ENCODE data around the gene HSD17B4. TPM values are rescaled to one million over a fixed set of nuclear protein-coding genes. Genes with fewer than 3 reads are reported as not detected.
"Not testable (repeated sequence)": the region's sequence is repeated elsewhere in the genome, so short reads cannot be mapped to it uniquely, and the experiment has no call there.

The HSD17B4 gene
- total RNA-seq, 1 donor from 2014 or later, result 364 TPM

GRCh38 chr5:119449882-119450281 lies 2.4 kb upstream of the HSD17B4 start:
- H3K9me3 ChIP-seq, result no peaks in the 10 kb centered on the region
- H3K27ac ChIP-seq, result no peak overlapping the region
- H3K4me3 ChIP-seq, result no peak overlapping the region
- no peak for TF ChIP-seq CTCF (IDR thresholded peaks at IDR 0.05)
- intact Hi-C loops (cut with DNase I), result no loop called here
- no peaks in the 10 kb centered on the region for H3K36me3 ChIP-seq
- peaks cover 18% of the 10 kb centered on the region for H3K4me1 ChIP-seq
- H3K27me3 ChIP-seq (ENCODE audit: low read depth), result no peaks in the 10 kb centered on the region
- no peak for ATAC-seq
- DNase-seq, result no peak

- H3K27me3 ChIP-seq (ENCODE audit: low read depth); H3K27ac ChIP-seq; H3K36me3 ChIP-seq; H3K9me3 ChIP-seq; H3K4me3 ChIP-seq; intact Hi-C loops (cut with DNase I); ATAC-seq; DNase-seq: not testable (repeated sequence)
- H3K4me1 ChIP-seq, result peaks cover 18% of the 10 kb centered on the region
Observed at GRCh38 chr5:119450627-119451026, 1.7 kb upstream of the HSD17B4 start.

- no peaks in the 10 kb centered on the region for H3K9me3 ChIP-seq
- peak overlapping the region; percentile 73 for H3K4me3 ChIP-seq
- H3K4me1 ChIP-seq, result peaks cover 18% of the 10 kb centered on the region
- DNase-seq (no peak), ATAC-seq (no peak)
- intact Hi-C loops (cut with DNase I), result no loop called here
- no peaks in the 10 kb centered on the region for H3K27me3 ChIP-seq (ENCODE audit: low read depth)
- peak overlapping the region; percentile 94 for H3K27ac ChIP-seq
- no peaks in the 10 kb centered on the region for H3K36me3 ChIP-seq
- no peak for TF ChIP-seq CTCF (IDR thresholded peaks at IDR 0.05)
Observed at GRCh38 chr5:119451561-119451960, 736 bp upstream of the HSD17B4 start.

- no peak for ATAC-seq
- no peak for DNase-seq
- Histone ChIP-seq H3K4me1 (peaks cover 18% of the 10 kb centered on the region), H3K9me3 (no peaks in the 10 kb centered on the region), H3K4me3 (peak overlapping the region; percentile 73), H3K27me3 (ENCODE audit: low read depth) (no peaks in the 10 kb centered on the region), H3K27ac (peak overlapping the region; percentile 94), H3K36me3 (peaks cover 2% of the 10 kb centered on the region)
- intact Hi-C loops (cut with DNase I), result no loop called here
- TF ChIP-seq CTCF (IDR thresholded peaks at IDR 0.05), result no peak
Observed at GRCh38 chr5:119452060-119452372, 281 bp upstream of the HSD17B4 start.

- Histone ChIP-seq H3K4me3 (peak overlapping the region; percentile 73), H3K36me3 (peaks cover 9% of the 10 kb centered on the region), H3K27ac (peak overlapping the region; percentile 94), H3K4me1 (peaks cover 18% of the 10 kb centered on the region), H3K9me3 (no peaks in the 10 kb centered on the region), H3K27me3 (ENCODE audit: low read depth) (no peaks in the 10 kb centered on the region)
- TF ChIP-seq CTCF (IDR thresholded peaks at IDR 0.05), result no peak
- ATAC-seq (peak; percentile 87 to 88), DNase-seq (peak; percentile 49)
- intact Hi-C loops (cut with DNase I), result no loop called here
Observed at GRCh38 chr5:119453040-119453373, 710 bp downstream of the HSD17B4 start.

- Histone ChIP-seq H3K4me3 (peak overlapping the region; percentile 73), H3K9me3 (no peaks in the 10 kb centered on the region), H3K27ac (peak overlapping the region; percentile 94), H3K36me3 (peaks cover 9% of the 10 kb centered on the region), H3K4me1 (peaks cover 18% of the 10 kb centered on the region), H3K27me3 (ENCODE audit: low read depth) (no peaks in the 10 kb centered on the region)
- intact Hi-C loops (cut with DNase I), result no loop called here
- DNase-seq (no peak), ATAC-seq (no peak)
- no peak for TF ChIP-seq CTCF (IDR thresholded peaks at IDR 0.05)
Observed at GRCh38 chr5:119454171-119454570, 1.9 kb downstream of the HSD17B4 start.
